Kasumi-1 (cell line): ENCODE measurements around the gene TTLL11.

Experiments
- DNase-seq, 2 experiments: peaks; one replicate each; lab custom pipeline; 2025; lab: John Stamatoyannopoulos, UW

TTLL11 gene

GRCh38 chr9:122051351-122052321 is 41.5 kb downstream of the TTLL11 start:
- no peak for DNase-seq

DNA sequence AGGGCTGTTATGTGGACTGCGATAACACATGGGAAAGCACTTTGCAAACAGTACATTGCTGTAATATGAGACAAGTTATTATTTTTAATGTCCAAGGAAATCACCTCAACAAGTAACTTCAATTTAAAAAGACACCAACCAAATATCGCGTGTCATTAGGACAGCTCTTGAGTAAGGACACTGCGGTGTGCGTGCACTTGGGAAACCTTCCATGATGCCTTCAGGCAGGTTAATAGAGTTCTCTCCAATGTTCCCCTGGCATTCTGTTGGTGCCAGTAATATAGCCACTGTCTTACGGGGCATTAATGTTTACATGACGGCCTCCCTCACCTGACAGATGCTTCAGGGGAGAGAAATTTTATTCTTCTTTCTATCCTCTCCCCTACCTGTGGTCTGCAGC is 42.9 kb downstream of the TTLL11 start:
- no peak for DNase-seq

DNA sequence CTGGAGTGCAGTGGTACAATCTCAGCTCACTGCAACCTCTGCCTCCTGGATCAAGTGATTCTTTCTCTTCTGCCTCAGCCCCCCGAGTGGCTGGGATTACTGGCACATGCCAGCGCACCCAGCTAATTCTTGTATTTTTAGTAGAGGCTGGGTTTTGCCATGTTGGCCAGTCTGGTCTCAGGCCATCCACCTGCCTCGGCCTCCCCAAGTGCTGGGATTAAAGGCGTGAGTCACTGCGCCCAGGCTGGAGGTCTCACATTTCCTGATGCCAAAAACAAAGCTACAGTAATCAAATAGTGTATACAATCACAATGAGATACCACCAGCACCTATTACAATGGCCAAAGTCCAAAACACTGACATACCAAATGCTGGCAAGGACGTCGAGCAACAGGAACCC is 51.1 kb downstream of the TTLL11 start:
- no peak for DNase-seq

DNA sequence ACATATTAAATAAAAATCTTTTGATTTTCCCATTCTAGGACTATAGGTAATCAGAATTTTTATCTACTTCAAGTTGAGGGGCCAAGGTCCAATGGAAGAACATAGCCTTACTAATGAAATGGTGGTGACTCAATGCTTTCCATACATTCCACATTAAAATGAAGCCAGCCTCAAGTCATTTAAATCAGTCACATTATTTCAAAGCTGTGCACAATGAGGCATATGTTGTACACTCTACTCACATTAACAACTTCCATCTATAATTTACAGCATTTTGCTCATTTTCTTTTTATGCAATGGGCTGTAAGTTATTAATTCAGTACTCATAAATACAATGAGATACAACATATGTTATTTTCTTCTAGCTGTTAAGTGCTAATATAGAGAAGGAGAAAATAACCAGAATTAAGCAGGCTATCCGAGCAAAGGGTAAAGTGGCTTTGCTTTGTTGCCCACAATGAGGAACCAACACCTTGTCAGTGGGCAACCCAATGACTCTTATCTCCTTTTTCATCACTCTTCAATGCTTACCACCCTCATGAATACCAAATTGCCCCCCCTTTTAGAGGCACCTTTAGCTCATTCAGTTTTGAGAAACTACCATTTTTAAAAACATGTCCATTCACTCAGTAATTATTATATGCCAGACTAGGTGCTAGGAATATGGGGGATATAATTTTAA is 52.4 kb downstream of the TTLL11 start:
- no peak for DNase-seq

- DNase-seq, result no peak
Measured at GRCh38 chr9:122039234-122039633, 53.9 kb downstream of the TTLL11 start.

GRCh38 chr9:122036988-122037387 is 56.1 kb downstream of the TTLL11 start:
- DNase-seq, result no peak

- no peak for DNase-seq
Measured at GRCh38 chr9:122036408-122036807, 56.7 kb downstream of the TTLL11 start.

DNA sequence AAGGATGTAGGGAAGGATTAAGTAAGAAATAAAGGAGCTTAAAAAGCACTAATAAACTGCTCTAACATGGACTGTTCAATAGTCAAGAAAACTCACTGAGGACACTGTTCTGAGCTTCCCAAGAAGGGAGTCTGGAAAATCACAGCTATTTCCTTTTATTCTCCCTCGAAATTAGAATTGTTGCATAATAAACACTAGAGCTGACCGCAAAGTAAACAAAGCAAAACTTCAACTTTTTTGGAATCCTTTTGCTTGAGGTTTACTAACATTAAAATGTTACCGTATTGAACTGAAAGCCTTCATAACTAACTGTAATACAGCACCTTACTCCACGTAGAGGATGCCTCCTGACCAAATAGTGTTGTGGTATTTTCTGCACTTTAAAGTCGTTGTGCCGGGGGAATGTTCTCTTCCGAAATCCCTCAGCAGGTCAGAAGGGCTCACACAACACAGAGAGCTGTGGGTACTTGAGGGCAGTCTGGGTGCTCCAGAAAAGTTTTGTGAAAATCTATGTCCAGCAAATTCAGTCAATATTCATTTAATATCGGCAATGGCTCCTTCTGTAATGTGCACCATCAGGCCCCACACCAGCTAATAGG is 59.2 kb downstream of the TTLL11 start:
- no peak for DNase-seq

DNA sequence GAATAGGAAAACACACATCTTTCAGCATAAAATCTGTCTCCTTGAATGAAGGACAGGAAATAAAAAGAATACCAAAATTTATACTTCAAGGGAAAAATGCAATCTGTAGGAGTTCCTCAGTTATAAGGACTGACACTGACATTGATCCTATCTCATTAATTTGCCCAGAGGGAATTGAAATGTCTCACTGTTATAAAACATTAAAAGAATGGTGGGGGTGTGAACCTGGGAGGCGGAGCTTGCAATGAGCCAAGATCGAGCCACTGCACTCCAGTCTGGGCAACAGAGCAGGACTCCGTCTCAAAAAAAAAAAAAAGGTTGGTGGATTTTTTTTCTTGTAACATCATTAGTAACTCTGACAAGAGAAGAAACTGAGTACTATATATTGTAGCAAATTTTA is 60.8 kb downstream of the TTLL11 start:
- no peak for DNase-seq

GRCh38 chr9:122031776-122032175 is 61.3 kb downstream of the TTLL11 start:
- DNase-seq, result no peak

GRCh38 chr9:122031157-122031556 is 62.0 kb downstream of the TTLL11 start:
- no peak for DNase-seq

- DNase-seq, result no peak
Measured at GRCh38 chr9:122030357-122030756, 62.8 kb downstream of the TTLL11 start.

DNA sequence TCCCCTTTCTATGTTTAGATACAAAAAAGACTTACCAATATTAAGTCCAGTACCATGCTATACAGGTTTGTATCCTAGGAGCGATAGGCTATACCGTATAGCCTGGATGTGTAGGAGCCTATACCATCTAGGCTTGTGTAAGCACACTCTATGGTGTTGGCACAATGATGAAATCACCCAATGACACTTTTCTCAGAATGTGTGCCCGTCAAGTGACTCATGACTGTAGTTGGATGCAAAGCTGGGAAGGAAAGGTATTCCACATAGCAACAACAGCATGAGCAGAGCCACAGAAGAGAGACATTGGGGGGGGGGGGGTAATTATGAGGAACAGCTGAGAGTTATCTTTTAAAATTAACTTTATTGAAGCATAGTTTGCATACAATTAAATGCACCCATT is 63.2 kb downstream of the TTLL11 start:
- no peak for DNase-seq

DNA sequence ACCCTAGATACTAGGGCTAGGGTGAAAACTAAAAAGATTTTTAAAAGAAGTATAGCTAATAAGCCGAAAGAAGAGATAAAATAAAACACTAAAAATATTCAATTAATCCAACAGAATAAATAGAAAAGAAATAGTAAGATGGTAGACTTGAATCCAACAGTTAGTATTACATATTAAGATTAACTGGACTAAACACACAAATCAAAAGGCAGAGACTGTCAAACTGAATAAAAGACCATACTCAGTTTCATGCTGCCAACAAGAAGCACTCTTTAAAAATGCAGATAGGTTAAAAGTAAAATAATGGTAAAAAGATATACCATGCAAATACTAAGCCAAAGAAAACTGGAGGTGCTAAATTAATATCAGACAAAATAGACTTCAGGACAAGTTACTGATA is 65.0 kb downstream of the TTLL11 start:
- DNase-seq, result no peak

DNA sequence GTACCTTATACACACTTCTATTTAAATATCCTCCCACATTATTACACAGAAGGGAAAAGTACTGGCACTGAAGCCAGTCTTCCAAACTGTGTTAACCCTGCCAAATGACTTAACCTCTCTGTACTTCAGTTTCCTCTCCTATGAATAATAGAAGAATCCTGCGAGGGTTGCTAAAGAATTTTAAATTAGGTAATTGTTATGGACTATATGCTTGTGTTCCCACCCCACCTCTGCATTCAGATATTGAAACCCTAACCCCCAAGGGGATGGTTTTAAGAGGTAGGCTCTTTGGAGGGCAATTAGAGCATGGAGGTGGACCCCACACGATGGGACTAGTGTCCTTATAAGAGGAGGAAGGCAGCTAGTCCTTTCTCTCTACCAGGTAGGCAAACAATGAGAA is 72.7 kb downstream of the TTLL11 start:
- no peak for DNase-seq

- DNase-seq, result peak; percentile 11 to 16
Measured at GRCh38 chr9:122016744-122017143, 76.4 kb downstream of the TTLL11 start.

DNA sequence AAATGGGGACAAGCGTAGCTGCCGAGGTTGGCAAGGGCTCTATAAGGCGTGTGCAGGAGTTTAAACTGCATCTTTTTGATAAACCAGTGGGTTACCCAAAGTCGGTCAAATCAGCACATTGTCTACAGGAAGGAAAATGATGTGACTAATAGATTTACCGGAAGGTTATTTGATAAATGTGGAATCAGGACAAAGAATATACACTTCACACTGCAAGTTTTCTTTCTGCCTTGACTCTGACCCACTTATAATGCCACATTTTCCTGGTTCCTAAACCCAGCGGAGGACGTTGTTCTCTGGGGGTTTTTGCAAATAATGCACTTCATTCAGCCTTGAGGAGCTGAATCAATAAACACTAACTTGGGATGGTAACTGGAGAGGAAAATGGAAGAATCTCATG is 76.8 kb downstream of the TTLL11 start:
- DNase-seq, result no peak

DNA sequence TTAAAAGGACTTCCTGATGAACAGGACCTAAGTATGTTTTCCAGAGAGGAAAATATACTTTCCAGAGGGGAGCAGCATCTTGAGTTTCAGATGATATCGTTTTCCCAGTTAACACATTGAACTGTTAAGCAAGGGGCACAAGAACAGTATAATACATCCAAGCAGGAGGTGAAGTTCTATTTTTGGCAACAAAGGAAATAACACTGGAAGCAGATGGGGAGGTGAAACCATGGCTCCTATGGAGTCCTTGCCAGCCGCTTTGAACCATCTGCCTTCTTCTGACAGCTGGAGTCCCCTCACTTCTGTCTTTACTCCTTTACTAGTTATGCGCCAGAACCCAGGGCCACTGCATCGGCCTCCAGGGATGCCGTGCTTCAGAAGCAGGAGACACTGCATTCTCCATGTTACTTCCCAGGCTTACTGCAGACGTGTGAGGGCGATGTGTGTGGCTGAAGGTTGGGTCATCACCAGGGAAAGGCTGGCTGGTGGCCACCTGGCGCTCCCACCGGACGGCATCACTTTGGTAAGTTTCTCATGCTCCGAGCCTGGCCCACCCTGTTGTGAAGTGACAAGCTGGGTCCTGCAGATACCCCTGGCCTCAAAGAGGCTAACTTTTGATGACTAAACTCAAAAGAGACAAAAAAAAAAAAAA is 77.8 kb downstream of the TTLL11 start:
- no peak for DNase-seq

- DNase-seq, result no peak
Measured at GRCh38 chr9:122011818-122012498, 81.2 kb downstream of the TTLL11 start.

DNA sequence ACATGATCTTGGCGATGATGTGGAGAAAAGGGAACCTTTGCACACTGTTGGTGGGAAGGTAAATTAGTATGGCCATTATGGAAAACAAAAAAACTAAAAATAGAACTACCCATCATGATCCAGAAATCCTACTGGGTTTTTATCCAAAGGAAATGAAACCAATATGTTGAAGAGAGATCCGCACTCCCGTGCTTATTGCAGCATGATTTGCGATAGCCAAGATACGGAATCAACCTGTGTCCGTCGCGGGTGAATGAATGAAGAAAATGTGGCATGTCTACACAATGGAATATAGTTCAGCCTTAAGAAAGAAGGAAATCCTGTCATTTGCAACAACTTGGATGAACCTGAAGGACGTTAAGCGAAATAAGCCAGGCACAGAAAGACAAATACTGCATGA is 84.5 kb downstream of the TTLL11 start:
- DNase-seq, result no peak

GRCh38 chr9:122007837-122008236 is 85.3 kb downstream of the TTLL11 start:
- DNase-seq, result no peak

DNA sequence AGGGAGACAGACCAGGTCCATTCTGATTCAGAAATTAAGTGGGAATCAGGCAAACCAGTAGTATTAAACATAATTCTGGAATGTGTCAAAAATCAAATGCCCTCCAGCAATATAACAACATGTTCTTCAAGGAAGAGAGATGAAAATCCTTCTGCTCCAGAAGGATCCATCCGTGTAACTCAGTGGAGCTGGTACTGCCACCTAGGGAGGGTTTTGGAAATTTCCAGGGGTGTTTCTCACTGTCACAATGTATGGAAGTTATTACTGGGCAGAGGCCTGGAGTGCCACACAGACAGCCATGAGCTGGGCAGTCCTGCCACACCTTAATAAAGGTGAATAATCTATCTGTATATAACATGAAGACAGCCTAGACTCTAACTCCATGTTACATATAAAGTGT is 87.5 kb downstream of the TTLL11 start:
- DNase-seq, result peak in 1 of 2 experiments; percentile 6
